Stimulated activated CD8-positive, alpha-beta memory T cell treated with anti-CD3 and anti-CD28 coated beads, Interleukin-12 subunit alpha, Interleukin-12 subunit beta, amount 100 ng/mL, for 1 hour (primary cell): ENCODE measurements around the gene PARD3.
"Not testable (repeated sequence)": the region's sequence is repeated elsewhere in the genome, so short reads cannot be mapped to it uniquely, and the experiment has no call there.

Experiments
- DNase-seq: peaks from one replicate; pipeline ENCODE4 v3.0.0-alpha.2; 2020; ENCODE audit warnings: low read depth

The PARD3 gene

DNA sequence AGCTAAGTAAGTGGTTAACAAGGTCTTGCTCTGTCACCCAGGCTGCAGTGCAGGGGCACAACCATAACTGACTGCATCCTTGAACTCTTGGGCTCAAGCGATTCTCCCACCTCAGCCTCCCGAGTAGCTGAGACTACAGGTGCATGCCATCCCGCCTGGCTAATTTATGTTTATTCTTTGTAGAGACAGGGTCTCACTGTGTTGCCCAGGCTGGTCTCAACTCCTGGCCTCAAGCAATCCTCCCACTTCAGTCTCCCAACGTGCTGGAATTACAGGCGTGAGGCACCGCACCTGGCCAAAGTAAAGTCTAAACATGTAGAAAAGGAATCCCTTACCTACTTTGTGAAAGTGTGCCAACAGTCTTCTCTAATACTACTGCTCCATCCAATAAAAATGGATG, 17.9 kb downstream of the PARD3 start:
- no peak for DNase-seq

DNA sequence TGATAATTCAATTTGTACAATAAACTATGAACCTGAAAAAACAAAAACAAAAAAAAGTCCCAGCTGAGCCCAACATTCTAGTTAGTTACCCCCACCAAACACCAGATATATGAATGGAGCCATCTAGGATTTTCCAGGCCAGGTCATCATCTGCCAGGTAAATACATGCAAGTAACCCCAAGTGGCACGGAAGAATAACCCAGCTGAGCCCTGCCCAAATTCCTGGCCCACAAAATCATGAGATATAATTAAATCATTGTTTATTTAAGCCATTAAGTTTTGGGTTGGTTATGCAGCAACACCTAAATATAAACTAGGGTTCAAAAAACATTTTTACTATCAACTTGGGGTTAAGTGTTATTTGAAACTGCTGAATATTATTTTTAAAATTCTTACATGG, 19.0 kb downstream of the PARD3 start:
- DNase-seq, result no peak

DNA sequence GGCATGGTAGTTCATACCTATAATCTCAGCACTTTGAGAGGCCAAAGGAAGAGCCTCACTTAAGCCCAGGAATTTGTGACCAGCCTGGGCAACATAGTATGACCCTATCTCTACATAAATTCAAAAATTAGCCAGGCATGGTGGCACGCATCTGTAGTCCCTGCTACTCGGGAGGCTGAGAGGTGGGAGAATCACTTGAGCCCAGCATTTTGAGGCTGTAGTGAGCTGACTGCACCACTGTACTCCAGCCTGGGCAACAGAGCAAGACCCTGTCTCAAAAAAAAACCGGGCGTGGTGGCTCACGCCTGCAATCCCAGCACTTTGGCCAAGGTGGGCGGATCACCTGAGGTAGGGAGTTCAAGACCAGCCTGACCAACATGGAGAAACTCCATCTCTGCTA, 19.8 kb downstream of the PARD3 start:
- DNase-seq, result no peak

DNA sequence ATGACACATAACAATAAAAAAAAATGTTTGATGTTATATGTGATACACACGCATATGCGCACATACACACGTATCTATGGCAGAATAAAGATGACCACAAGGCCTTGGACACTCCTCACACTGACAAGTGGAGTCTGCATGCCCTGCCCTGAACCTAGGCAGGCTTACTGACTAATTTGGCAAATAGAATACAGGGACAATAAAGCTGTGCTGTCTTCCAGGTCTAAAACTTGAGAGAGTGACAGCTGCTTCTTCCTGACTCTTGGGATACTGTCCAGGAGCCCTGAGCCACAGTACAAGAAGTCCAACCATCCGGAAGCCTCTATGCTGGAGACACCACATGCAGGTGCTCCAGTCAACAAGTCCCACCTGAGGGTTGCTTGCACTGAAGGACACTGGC, 20.3 kb downstream of the PARD3 start:
- no peak for DNase-seq

DNA sequence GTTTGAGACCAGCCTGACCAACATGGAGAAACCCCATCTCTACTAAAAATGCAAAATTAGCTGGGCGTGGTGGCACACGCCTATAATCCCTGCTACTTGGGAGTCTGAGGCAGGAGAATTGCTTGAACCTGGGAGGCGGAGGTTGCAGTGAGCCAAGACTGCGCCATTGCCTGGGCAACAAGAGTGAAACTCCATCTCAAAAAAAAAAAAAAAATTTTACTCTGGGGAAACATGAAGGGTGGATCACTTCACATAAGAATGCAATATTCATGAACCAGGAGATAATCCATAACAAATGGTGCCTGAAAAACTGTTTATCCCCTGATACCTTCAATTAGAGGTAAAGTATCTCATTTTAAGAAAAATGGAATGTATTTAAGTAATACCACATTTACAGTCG, 21.5 kb downstream of the PARD3 start:
- DNase-seq, result not testable (repeated sequence)

DNA sequence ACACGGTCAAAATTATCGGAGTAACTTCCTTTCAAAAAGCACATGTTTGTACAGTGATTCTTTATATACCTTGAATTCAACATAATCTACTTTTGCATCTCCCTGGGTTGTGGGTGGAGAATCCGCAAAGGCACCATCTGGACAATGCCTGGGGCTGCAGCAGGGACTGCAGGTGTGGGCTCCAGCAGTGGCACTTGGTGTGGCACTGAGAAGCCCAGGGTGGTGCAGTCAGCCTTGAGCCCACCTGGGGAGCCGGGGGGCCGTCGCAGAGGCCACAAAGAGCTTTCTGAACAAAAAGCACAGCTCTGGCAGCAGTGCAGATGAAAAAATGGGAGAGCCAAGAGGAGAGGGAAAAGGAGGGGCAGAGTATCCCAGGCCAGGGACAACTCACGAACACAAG, 22.2 kb downstream of the PARD3 start:
- DNase-seq, result no peak

DNA sequence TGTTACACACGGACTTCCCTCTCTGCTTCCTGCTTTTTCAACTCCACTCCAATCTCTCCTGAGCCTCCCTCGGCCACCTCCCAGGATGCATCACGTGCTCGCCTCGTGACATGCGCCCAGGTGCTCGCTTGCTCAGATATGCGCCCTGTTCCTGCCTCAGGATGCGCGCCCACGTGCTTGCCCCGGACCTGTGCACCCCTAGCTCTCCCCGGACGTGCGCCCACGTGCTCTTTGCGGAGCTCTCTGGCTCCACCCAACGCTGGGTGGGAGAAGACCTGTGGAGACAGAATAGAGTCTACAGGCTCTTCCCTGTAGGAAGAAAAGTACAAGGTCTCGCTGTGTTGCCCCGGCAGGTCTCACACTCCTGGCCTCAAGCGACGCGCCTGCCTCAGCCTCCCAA, 23.1 kb downstream of the PARD3 start:
- no peak for DNase-seq

DNA sequence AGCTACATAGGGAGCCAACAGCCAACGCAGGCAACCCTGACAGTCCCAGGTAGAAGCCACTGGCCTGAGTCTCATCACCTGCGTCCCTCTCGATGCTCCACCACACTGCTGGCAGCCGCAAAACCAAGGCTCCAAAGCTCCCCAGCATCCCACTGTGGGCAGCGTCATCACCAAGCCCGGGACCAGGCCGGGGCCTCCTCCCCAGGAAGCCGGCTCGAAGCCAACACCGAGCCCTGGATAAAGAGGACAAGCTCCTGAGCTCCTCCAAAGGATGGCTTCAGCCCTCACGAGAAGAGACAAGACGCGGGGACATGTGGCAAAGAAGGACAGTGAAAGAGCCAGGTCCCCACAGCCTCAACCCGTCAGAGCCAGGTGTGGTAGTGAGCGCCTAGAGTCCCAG, 23.9 kb downstream of the PARD3 start:
- no peak for DNase-seq

DNA sequence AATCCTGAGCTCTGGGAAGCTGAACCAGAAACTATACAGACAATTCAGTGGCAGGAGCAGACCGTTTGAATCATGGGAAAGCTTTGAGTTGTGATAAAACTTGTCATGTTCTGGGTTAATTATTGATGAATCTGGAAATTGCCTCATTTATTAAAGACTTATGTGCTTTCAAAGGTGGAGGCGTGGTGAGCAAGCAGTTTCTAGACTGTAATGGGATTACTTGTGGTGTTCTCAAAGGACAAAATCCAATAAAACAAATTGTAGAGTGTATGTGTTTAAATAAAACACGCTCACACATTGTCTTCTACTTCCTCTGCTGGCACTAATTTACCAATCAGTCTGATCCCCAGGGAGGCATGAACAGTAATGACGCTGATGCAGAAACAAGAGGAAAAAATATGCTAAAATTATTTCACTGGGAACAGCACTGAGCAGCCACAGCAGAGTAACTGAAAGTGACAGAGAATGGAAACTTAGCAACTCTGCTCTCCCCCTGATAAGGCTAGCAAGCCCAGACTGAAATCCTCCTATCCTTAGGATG, 25.1 kb downstream of the PARD3 start:
- no peak for DNase-seq

DNA sequence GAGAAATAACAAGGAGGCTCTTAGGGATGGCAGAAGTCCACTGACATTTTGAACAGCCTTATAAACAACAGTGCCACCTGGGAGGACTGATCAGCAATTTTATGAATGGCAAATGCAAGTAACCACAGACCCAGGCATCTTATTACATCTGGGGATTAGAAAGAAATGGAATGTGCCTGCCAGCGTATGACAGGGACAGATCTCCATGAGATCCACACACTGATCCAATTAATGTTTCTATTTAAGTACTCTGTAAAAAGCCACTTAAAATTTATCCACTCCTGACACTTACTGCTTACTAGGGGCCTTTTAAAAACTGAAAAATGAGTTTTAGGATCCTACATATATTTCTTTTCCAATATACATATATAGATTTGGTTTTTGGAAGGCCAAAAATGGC, 28.6 kb downstream of the PARD3 start:
- no peak for DNase-seq

DNA sequence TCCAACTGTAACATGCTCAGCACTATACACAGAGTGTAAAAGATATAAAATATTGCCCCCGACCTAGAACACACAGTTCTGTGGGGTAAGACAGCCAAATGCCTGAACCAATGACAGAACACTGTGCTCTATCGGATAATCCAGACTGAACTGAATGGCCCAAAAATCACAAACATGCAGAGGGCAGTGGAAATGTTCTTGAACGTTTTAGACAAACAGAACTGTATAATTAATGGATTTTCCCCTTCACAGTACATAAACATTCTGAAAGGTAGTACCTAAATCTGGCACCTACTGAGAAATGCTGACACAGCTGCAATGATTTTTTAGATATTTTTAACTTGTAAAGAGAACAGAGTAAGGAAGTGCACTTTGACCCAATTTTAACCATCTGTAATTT, 33.4 kb downstream of the PARD3 start:
- DNase-seq, result no peak

DNA sequence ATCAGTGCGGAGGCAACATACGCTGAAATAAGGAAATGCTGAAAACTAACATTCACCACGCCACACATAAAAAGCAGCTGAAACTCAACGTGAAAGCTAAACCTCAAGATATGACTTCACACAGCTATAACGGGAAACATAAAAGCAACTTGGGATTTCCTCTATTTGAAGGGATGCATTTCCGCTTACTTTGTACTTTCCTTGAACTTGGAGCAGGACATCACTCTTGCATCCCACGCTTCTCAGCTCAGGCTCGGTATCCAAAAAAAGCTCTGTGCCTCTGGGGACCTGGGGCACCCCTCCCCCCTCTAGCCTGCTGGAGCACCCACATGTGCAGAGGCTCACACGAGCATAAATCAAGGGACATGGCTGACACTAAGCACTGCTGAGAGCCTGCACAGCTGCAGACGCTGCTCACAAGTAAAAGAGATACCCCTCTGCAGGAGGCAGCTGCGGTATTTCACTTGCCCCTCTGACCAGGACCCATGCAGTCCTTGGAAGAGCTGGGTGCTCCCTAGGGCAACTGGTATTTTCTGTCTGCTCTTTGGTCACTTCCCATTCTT, 34.2 kb downstream of the PARD3 start:
- no peak for DNase-seq

DNA sequence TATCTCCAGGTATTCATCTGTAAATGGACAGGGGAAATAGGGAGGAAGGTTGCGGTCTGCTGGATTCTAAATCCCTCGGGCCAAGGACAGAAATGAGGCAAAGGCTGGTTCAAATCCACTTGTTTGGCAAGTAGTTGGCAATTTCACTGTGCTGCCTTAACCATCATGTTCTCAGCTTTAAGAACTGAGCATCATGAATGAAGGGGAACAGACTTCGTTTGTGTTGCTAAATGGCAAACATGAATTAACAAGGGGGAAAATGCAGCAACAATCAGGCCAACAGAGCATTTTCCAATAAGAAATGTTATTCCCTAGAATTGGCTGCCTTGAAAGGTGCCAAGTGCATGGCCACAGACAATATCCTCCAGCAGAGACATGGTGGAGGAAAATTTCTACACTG, 36.9 kb downstream of the PARD3 start:
- no peak for DNase-seq

DNA sequence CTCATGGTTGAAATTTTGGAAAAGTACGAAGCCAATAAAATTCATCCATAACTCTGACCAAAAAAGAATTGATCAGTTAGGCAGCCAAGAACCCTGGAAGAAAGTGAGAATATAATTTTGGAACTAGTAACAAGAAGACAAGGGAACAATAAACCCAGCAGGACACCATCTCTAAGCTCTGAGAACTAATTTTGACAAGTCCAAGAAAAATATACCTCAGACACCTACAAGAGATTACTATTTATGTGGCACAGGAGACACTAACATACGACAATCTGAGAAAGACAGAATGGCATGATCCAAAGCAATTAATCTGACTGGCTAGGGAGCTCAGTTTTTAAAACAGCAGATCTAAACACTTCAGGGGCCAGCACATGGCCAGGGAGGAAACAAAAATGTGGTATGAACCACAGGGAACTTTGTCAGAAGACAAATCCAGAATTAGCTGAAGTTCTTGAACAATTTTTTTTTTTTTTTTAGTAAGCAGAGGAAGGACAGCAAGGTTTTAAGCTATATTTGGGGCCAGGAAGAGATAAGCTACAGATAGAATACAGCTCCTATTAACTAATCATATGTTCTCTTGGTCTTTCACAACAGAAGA, 38.9 kb downstream of the PARD3 start:
- DNase-seq, result no peak

DNA sequence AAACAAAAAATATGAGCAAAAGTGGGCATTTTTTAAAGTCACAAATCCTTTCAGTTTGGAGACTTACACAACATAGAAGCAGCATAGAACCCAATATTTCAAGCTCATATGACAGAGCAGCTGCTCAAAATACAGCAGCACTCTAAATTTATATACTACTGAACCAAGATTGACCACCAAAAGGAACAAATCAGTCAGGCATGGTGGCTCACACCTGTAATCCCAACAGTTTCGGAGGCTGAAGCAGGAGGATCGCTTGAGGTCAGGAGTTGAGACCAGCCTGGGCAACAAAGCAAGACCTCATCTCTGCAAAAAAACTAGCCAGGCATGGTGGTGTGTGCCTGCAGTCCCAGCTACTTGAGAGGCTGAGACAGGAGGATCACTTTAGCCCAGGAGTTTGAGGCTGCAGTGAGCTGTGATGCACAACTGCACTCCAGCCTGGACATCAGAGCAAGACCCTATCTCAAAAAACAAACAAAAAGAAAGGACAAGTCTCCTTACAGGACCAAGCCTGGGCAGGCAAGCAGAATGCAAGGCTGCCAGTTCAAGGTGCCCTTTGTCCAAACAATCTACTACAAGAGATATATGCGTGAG, 40.0 kb downstream of the PARD3 start:
- DNase-seq, result no peak

DNA sequence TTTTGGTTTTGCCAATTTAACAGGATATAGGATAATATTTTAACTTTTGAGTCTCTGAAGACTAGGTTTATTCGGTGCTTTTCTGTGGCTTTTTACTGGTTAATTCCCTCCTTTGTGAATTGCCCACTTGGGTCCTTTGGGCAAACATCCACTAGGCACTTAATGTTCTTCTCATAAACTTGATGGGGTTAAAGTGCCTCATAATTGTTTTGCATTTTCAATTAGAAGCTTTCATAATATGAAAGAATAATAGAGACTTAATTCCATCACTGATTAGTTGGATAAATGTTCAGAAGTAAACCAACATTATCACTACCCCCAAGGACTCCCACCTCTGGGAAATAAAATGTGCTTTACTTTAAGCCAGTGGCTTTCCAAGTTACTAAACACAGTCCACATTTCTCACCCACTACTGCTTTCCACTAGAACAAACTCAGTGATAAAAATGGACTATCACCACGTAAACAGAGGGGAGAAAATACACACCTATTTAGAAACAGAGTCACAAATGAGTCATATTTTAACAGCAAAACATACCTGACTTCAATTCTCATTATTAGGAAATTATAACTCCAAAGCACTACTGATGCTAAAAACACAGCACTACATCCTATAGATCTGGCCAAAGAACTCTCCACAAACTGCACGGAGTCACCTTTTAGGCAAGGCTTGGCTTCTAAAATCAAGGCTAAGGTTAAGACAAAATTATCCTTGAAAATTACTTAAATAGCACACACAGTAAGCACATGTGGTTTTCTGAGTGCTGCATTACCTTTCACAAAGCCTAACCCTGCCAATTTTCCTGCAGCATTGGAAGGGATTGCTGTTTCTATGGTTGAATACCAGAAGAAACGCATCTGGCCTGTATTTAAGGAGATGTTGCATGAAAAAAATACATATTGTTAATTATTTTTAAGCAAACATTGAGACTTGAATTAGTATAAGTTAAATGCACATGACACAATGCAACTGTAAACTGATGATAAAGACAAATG, 41.2 kb downstream of the PARD3 start:
- no peak for DNase-seq

DNA sequence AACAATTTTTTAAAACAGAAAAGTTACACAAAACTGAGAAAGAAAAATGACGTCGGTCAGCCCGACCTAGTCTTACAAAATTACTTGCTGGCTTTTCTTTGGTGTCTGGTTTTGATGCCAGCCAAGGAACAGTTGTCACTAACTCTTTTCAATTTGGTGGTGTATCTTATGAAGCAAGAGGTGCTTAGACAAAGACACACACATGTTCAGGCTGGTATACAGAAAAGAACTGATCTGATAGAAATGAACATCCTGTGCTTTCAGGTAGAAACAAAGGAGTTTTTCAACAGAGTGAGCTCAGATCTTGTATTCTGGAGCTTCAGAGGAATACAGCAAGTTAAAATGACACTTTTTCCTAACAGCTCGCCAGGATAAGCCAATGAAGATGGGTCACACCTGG, 43.6 kb downstream of the PARD3 start:
- no peak for DNase-seq

DNA sequence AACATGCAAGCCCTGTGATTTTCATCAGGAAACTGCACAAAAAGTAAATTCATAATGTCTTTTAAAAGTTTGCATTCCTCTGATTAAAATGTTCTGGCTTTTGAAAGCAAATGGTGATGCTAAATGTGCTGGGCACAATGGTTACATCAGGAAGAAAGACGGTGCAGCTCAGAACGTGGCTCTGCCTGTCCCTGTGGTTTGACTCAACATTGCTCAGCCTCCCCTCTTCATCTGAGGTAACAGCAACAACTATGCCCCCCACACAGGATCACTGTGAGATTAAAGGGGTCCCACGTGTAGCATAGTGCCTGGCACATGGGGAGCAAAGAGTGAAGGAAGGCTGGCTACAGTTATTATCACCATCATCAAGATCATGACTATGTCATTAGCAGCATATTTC, 44.0 kb downstream of the PARD3 start:
- DNase-seq, result no peak

DNA sequence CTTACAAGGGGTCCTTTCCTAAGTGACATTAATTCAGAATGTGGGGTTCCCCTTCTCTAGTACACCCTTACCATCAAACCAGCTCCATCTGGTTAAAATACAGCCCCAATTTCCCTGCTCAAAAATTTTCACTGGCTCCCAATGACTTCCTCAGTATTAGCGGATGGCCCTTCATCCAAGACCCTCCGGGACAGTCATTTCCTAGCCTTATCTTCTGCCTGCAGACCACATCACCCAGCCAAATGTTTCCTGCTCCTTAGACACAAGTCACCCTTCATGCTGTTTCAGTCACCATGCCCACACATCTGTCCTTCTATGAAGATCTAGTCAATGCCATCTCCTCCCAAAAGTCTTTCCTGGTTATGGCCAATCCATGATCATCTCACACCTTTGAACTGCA, 45.2 kb downstream of the PARD3 start:
- DNase-seq, result no peak

DNA sequence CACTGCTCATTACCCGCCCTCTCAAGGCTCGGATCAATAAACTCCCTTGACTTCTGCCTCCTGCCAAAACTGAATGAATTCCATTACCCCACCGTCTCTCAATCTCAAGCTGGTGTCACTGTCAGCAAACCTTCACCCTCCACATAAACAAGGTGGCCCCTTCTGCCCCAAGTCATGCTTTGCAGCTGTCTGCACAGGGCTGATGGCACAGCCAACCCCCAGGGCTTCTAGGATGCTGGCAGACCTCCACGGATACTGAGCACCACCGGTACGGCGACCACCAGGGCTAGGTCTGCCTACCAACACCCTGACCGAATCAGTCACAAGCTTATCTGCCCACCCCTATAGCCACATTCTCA, 46.1 kb downstream of the PARD3 start:
- DNase-seq, result no peak

DNA sequence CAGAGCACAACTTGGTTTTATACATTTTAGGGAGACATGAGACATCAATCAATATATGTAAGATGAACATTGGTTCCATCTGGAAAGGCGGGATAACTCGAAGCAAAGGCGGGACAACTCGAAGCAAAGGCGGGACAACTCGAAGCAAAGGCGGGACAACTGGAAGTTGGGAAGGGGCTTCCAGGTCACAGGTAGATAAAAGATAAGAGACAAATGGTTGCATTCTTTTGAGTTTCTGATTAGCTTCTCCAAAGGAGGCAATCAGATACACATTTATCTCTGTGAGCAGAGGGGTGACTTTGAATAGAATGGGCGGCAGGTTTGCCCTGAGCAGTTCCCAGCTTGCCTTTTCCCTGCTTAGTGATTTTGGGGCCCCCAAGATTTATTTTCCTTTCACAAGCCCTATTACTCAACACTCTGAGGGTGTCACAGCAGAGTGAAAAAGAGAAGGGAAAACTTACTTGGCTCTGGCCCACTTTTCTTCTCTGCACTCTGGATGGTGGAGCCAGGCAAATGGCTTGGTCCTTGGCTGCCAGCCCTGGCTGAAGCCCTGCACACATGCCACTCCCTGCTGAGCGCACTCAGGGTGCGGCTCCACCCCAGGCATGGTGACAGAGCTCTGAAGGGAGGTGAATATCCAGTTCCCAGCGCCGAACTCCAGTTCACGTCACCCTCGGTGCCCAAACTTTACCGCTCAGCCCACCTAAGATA, 46.7 kb downstream of the PARD3 start:
- no peak for DNase-seq
